HG02678 (cell line): ENCODE data around the gene GPR84.
"Not testable (repeated sequence)": the region's sequence is repeated elsewhere in the genome, so short reads cannot be mapped to it uniquely, and the experiment has no call there.

Experiments used
- ATAC-seq: cut with Tn5 transposase; IDR thresholded peaks from one replicate; pipeline ENCODE4 v1.9.1; 2021; ENCODE audit warnings: mild to moderate bottlenecking, moderate library complexity; ENCODE audit not compliant: unreplicated experiment

The GPR84 gene

DNA sequence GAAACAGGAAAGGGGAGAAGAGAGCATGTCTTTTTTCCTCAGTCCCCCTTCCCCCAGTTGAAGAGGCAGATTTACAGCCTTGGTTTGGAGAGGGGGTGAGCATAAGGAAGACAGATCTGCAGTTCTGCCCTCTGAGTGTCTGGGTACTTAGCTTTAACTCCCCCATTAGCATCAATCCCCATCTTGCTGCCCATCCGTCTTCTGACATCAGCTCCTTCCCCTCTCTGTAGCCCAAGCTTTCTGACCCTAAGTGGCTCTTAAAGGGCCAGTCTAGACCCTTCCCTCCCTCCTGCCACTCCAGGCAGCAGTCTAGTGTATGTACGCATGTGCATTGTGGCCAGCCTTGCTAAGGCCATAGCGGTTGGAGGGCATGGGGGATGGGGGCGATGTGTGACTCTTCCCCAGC, 7.3 kb downstream of the GPR84 start:
- ATAC-seq, result no peak

DNA sequence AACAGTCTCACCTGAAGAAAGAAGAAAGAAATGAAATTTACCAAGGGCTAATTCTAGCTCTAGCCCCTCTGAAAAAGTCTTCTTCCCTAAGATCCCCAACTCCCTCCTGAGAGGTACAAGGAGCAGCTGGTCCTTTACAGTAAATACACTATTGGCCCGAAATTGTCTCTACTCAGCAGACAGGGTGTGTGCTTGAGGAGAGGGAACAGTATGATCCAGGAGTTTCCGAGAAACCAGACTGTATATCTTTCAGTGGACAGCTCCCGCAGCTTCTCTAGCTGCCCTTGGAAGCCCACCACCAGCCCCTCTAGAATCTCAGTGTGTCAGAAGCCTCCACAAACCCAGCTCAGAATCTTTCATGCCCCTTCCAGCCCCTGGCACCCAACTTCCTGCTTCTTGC, 8.1 kb downstream of the GPR84 start:
- ATAC-seq, result no peak

DNA sequence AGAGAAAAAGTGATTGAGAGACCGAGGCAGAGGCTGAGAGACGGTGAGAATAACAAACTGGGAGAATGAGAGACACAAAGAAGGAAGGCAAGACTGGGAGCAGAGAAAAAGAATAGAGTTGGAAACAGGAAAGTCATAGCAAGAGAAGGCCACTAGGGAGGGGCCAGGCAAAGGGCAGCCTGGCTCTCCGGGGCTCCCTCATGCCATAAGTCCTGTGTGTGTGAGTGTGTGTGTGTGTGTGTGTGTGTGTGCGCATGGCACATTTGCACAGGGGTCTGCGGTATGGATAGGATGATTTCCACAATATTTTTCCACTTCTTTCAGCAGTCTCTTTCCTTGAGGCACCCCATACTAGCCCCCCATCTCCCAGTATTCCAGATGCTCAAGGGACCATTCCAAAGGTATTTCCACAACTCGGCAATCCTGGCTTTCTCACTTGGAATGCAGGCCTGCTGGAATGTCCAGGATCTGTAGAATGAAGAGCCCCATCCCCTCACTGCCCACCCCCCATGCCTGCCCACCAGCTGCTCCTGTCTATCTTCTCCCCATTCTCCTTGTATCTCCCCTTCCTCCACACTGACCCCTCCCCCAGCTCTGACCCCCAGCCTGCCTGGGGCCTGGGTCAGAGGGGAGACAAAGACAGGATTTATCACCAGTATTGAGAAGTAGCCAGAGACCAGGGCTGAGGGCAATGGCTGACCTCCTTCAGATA, 9.0 kb downstream of the GPR84 start:
- no peak for ATAC-seq

DNA sequence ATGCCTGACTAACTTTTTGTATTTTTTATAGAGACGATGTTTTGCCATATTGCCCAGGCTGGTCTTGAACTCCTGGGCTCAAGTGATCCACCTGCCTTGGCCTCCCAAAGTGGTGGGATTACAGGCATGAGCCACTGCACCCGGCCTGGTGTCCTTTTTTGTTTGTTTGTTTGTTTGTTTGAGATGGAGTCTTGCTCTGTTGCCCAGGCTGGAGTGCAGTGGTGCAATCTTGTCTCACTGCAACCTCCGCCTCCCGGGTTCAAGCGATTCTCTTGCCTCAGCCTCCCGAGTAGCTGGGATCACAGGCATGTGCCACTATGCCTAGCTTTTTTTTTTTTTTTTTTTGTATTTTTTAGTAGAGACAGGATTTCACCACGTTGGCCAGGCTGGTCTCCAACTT, 10.0 kb downstream of the GPR84 start:
- ATAC-seq, result not testable (repeated sequence)

DNA sequence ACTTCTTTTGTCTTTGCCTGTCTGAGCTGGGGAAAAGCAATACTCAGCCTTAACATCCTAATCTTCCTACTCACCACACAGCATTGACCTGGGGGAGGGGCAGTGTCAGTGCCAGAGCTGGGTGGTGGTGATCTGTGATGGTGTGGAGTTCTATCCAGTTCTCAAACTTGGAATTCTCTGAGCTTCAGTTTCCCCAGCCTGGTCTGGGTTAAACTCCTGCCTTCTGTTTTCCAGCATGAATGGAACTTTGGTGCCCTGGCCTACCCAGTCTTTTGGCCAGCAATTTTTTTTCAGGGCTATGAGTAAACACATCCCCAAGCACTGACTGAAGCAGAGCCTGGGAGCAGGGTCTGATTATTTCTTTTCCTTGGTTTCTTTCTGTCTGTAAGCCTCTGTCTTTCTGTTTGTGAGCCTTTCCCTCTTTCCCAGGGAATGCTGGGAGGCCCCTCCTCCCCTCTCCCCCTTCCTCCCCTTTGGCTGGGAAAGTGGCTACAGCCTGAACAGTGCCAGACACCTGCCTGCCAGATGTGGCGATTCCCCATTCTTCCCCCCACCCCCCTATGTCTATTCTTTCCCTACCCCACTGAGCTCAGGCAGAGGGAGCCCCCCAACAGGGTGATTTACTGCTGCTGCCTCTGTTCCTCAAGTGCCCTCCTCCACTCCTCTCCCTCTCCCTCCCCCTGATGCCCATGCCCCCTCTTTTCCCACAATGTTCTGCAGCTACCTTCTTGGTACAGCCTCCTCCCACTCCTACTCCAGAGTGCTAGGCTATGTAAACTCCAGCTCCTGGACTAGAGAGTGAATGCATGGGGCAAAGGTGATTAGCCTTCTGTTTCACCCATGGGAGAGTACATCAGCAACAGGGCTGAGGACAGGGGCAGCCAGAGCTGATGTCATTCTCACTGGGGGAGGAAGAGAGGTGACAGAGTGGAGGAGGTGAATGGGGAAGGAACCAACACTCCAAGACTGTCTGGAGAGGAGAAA, 11.1 kb downstream of the GPR84 start:
- no peak for ATAC-seq

DNA sequence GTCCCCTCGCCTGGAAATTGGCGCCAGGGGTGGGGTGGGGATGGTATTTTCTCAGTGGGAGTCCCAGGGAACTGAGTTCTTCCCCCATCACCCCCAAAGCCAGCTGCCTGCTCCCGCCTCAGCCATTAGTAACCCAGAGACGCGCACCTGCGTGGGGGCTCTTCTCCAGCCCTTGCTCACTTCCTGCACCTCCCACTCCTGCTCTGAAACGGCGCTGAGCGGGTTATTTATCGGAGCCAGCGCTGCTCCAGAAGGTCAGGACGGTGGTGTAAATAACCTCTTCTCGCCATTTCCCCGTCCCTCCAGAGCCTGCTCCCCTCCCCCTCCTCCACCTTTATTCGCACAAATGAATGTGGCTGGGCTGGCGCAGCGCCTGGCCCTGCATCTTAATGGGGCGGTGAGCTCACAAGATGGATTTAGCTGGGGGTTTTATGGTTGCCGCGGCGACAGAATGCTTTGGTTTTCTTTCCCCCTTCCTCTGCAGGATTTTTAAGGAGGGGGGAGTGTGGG, 12.2 kb downstream of the GPR84 start:
- ATAC-seq, result no peak

DNA sequence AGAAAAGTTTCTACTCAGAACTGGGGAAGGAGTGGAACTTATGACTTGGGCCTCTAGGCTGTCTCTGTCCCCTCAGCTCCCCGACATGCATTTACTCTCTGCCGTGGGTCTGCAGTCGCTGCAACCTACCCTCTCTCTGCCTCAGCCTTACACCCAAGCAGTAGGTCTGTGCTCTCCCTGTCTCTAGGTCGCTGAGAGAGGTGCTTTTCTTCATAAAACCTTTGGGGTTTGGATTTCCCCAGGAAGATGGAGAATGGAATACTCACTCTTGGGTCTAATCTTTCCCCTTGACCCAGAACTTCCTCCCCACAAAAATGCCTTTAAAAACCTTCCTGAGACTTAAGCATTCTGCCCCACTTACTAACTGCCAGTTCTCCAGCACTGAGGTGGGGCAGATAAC, 12.9 kb downstream of the GPR84 start:
- ATAC-seq, result no peak

DNA sequence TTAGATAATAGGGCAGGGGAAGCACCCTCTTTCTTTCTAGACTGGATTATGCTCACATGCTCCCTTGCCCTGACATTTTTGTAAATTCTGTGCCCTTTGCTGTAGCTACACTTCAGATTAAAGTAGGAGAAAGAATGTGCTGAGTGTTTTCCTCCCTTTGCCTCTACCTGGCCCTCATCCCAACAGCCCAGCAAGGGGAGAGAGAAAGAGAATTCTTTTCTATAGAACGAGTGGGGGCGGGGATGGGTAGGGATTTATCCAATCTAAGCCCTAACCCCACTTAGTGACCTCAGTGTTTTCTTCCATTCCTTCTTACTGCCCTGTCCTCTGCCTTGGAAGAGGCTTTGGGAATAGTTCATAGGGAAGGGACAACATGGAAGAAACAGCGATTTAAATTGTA, 13.5 kb downstream of the GPR84 start:
- ATAC-seq, result no peak

DNA sequence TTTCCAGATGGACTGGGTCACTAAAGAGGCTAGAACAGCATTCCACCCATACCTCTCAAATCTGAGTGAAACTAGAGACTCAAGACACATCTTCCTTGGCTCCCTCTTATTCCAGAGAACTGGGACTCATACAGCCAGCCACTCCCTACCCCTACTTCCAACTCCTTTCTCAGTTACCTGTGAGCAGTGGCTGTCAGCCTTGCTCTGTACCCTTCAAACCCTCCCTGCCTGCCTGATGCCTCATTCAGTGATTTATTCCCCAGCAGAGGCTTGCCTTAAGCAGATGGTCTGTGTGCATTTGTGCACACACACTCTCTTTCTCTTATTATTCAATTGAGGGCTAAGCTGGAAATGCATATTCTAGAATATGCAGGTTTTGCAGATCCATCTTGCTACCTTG, 14.6 kb downstream of the GPR84 start:
- ATAC-seq, result no peak

DNA sequence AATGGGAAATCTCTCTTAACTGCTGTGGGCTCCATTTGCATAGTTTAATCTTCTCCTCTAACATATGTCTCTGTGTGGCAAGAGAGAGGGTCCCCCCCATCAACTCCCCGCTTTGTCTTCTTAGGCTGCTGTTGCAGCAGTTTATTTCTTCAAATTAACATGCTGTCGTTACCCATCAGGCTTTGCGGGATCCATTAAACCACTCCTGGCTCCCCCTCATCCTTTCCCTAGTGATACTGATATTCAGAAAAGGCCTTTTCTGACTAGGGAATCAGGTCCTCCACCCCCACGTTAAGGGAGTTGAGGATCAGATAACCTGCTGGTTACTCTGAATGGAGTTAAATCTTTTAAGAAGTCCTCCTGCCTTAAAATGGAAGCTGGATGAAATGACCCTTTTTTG, 15.2 kb downstream of the GPR84 start:
- ATAC-seq, result no peak

DNA sequence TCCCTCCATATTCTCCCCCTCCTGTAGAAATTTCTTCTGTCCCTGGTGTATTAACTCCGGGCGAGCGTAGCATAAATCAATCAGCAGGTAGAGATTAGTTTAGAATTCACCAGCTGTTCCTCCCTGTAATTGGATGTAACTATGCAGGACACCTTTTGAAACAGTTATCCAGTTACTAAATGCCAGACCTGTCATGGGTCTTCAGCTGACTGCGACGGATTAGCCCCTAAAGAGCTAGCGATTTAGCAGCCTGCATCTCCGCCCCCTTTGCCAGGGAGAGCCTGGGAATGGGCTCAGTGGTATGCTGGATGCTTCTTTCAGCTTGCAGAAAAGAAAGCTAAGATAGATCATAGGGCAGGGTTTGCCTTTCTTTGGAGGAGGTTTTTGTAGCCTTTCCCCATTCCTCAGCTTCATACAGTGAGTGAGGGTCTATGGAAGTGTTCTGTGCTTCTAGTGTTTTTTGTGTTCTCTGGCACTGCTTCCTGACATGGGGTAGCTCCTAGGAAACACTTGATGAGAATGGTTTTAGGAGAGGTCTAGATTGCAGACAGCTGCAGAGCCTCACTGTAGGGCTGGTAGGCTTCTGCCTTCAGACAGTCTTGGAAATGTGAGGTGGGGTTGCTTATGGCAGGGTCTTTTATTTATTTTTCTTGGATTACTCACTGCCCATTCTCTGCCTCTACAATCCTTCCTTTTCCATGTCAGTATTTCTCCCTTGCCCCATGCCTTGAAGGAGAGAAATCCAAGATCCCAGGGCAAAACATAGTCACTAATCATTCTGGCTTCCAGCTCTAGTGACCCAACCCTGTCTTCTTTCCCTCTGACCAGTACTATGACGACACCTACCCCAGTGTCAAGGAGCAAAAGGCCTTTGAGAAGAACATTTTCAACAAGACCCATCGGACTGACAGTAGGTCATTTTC, 22.6 kb downstream of the GPR84 start:
- no peak for ATAC-seq

DNA sequence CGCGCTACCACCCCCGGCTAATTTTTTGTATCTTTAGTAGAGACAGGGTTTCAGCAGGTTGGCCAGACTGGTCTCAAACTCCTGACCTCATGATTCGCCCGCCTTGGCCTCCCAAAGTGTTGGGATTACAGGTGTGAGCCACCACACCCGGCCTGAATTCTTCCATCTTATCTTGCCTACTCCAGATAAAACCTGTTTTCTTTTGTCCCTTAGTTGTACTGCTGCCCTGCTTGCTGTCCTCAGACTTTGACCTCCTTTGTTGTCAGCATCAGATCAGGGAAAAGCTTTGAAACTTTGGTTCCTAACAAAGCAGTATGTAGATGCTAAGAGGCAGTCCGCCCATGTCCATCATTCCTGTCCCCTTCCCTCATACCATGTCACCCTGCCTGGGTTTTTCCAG, 23.4 kb downstream of the GPR84 start:
- ATAC-seq, result no peak

DNA sequence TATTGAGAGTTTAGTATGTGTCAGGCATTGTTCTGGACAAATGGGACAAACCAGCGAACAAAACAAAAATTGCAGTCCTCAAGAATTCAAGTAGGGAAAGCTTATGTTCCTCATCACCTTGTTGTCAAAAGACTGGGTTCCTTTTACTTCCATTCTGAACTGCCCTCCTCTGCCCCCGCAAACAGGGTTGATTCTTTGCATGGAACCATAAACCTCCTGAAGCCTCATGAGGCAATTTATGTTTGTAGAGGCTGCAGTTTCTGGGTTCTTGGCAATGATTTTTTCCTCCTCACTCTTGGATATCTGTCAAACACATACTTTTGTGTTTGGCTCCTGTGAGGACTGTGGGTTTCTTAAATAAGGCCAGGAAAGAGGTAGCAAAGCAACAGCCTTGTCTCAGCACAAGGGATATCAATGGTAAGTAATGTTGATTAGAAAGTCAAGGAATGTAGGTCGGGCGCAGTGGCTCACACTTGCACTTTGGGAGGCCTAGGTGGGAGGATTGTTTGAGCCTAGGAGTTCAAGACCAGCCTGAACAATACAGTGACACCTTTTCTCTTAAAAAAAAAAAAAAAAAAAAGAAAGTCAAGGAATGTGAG, 25.5 kb downstream of the GPR84 start:
- ATAC-seq, result no peak

DNA sequence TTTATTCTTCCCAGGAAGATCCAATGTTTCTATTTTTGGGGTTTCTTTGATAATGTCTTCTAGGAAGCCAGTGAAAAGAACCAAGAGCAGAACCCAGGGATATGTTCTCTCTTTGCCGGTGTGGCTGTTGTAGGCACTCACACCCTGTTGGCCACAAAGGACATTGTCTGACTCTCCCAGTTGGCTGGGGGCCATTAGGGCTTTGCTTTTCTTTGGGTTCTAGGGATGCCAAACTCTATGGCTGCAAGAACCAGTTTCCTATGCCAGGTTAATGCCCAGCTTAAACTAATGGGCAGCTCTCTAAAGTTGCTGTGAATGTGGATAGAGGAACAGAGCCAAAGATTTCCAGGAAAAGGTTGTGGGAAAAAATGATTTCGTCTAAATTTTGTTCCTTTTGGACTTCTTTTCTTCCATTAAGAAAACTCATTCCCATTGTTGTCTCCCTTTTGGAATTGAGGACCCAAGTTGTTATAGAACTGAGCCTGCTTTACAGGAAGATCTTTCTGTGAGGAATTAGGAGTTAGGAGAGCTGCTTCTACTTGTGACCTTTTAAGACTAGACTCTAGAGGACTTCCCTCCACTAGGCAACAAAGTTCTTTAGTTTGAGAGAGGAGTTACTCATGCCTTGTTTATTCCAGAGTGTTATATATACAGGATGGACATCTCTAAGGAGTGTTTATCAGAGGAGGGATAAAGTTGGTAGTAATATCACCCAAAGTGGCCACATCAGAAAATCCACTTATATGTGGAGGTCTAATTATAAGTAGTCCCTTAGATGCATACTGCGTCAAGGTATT, 26.2 kb downstream of the GPR84 start:
- no peak for ATAC-seq

DNA sequence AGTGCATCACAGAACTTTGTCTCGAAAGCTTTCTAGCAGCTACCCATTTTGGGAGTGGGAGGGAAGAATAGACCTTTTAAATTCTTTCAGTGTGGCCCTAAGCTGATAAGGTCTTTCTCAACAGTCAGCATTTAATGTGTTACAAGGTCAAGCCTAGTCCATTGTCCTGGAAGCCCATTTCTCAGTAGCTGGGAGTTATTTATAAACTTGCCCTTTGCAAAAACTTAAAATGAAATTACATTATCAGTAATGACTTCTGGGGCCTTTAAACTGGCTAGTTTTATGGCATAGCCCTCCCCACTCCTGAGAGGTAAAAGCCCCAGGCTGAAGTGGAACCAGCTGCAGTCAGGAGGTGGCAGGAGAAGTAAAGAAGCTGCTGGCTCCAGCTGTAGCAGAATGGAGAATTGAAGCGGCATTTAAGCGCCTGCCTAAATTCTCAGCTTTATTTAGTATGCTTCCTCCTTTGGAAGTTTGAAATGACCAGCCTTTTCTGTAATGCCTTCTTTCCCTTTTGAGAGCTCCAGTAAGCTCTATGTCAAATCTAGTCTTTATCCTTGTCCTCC, 26.9 kb downstream of the GPR84 start:
- no peak for ATAC-seq

DNA sequence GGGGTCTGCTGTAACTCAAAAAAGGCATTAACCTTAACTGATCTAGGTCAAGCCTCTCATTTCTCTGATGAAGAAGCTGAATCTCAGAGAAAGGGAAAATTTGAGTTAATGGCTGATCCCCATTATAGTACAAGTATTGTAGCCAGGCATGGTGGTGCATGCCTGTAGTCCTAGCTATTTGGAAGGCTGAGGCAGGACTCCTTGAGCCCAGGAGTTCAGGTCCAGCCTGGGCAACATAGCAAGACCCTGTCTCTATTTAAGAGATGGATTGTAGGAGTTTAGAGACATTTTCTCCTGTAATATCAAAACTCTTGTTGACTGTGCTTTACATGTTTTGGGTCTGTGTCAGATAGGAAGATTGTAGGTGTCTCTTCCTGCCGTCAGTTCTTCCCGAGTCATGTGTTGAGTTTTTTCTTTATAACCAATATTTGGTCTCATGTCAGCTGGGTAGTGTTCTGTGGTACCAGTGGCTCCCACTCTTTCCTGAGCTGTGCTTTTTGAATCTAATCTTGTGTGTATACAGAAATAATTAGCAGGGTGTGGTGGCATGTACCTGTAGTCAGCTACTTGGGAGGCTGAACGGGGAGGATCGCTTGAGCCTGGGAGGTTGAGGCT, 30.8 kb downstream of the GPR84 start:
- no peak for ATAC-seq

DNA sequence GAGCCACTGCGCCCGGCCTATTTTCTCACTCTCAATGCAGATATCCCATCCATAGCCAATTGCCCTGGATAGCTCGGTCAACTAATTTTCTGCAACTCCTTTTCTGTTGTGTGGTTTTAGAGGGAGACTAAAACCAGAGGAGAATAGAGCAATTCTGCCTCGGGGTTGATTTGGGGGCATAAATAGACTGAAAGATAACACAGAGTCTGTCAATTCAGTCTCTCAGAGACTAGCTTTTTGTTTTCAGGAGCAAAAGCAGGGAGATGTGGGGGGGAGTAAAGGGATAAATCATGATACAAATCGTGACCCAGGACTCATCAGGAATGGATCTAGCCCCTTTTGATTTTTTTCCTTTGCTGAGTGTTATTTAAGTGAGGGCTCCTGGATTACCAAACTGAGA, 32.8 kb downstream of the GPR84 start:
- no peak for ATAC-seq

DNA sequence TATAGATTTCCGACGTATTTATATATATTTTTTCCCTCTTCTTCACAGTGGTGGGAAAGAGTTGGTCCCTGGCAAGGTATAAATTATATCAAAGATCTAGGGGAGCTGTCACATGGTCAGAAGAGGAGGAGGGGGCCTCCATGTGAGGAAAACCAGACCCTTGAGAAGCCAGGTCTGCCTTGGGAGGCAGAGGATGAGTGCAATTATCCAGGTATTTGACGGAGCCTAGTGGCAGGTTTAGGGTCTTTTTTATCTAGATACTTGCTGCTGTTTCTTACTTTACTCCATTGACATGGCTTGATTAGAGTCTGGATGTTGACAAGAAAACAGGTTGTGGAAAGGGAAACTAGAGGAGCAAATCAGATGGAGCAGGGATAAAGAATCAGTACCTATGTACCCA, 33.8 kb downstream of the GPR84 start:
- ATAC-seq, result no peak

DNA sequence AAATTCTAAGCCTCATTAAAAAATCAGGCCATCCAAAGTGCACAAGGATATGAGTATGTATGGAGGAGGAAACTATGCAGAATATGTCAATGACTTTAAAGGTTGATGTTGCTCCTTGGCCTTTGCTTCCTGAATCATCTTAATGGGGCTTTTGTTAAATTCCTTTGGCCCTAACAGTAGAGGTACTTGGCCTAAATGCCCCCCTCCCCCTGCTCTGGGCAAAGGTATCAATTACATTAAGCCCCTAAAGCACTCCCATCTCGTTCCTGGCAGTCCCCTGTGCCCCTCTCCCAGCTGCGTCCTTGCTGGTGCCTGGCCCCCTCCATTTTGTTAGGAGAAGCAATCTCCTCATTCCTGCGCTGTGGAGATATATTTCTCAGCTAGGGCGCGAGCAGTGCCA, 34.5 kb downstream of the GPR84 start:
- ATAC-seq, result no peak
